HTR-8/SVneo (cell line): Measurements from ENCODE around the gene SLC25A38.
"Not testable (repeated sequence)": the region's sequence is repeated elsewhere in the genome, so short reads cannot be mapped to it uniquely, and the experiment has no call there.

Experiments
- DNase-seq: peaks from one replicate; pipeline ENCODE4 v3.0.0; 2011; ENCODE audit warnings: low spot score, mixed read lengths; ENCODE audit not compliant: insufficient read length
- FAIRE-seq: peaks from 2 replicates; lab custom pipeline; 2011; peaks lifted over from hg19 to GRCh38; lab: Jason Lieb, UNC

Gene SLC25A38

GRCh38 chr3:39406368-39407258 lies 23.4 kb downstream of the SLC25A38 start, which contains the start of gene RPSA:
Gene RPSA (plus strand): TSS chr3:39406720. CDS start chr3:39407654, 934 bp downstream.
- FAIRE-seq, result no peak
- peak; percentile 93 for DNase-seq

DNA sequence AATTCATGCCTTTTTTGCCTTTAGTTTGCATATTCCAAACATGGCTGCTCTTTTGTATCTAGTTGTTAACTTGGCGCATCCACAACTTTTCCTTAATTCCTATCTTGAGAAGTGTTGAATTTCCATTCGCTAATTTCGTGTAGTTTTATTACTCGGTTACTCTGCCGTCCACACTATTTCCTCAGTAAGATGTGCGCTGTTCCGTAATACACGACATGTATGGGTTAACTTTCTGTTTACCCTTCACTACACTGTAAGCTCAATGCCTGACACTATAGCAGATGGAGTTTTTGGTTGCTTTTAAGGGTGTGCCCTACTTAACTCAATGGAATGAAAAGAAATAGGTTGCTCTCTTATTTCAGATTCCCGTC lies 24.1 kb downstream of the SLC25A38 start:
- DNase-seq, result no peak
- no peak for FAIRE-seq

DNA sequence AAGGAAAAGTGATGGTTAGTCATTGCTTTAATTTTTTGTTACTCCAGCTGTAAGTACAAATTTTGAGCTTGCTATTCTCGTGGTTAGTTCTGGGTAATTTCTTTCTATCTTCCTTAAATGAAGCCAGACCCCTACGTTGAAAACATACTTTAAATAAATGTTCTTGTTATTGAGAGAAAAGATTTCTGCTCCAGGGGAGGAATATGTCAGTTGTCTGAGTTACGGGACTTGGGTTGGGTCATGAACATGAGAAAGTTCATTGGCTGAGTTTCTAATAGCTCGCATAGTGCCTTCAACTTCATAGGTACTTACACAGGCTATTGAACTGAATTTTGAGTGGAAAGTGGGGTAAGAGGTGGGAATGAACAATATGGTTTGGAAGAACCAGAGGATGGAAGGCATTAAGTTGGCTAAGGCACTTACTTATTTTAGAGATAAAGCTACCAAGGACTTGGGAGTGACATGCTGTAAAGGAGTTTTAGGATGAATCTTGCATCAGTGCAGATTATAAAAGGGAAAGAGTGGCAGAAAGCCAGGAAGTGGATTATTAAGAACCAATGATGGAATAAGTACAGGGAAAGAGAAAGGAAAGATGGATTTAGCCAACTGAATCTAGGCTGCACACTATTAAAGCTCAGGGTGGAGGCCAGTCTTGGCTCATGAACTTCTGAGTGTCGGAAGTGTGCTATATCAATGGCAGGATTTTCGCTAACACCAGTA lies 24.8 kb downstream of the SLC25A38 start:
- no peak for FAIRE-seq

DNA sequence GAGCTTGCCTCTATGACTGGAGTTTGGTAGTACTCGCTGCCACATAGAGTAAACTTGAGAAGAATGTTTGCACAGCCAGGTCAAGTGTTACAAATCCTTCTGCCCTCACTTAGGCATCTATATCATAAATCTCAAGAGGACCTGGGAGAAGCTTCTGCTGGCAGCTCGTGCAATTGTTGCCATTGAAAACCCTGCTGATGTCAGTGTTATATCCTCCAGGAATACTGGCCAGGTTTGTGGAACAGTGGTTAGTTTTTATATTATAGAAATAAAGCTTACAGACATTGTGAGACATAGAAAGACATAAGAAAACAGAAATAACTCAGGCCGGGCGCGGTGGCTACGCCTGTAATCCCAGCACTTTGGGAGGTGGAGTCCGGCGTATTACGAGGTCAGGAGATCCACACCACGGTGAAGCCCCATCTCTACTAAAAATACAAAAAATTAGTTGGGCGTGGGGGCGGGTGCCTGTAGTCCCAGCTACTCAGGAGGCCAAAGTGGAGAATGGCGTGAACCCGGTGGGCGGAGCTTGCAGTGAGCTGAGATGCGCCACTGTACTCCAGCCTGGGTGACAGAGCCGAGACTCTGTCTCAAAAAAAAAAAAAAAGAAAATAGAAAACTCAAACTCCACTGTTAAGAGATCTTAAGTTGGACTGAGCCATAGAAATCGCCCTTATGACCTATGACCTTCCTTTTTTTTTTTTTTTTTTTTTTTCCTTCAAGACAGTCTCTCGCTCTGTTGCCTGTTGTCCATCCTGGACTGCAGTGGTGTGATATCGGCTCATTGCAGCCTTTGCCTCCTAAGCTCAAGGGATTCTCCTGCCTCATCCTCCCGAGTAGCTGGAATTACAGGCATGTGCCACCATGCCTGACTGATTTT lies 25.6 kb downstream of the SLC25A38 start:
- FAIRE-seq, result no peak
- DNase-seq, result no peak

More for the DNA sequence above, 24.8 kb downstream of the SLC25A38 start:
- no peak for DNase-seq

GRCh38 chr3:39409514-39410136 lies 26.5 kb downstream of the SLC25A38 start:
- FAIRE-seq (no peak), DNase-seq (no peak)

- FAIRE-seq (no peak), DNase-seq (no peak)
These were observed 27.7 kb downstream of the SLC25A38 start for GRCh38 chr3:39410893-39411292.

GRCh38 chr3:39412668-39413260 lies 29.6 kb downstream of the SLC25A38 start:
- FAIRE-seq, result no peak
- DNase-seq, result no peak

DNA sequence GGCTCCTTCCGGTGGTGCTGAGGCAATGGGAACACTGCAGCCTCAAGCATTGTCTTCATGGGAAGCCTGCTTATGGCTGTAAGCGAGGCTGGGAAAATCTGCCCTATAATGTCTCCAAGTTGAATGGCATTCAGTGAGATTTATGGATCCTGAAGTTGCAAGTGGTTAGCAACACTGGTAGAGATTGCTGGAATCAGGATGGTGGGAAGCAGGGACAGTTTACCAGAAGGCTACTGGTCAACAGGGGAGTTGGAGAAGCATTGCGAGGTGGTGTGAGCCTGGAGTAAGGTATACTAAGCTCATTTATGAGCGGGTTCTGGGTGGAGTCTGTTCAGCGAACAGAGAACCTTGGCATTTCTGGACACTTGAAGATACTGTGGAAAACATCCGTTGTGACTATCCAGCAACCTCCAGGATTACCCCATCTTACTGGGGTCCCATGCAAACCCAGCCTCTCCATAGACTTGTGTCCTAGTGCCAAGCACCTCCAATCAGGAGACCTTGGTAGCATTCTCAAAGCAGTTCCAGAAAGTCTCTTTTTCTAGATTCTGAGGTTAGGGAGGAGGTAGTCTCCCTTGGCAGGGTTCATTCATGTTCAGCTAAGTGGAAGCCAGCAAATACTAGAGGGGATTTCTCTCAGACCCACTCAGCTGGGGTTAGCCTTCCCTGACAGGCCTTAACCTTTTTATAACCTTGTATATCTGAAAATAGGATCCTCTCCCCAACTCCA lies 30.7 kb downstream of the SLC25A38 start:
- FAIRE-seq (no peak), DNase-seq (no peak)

DNA sequence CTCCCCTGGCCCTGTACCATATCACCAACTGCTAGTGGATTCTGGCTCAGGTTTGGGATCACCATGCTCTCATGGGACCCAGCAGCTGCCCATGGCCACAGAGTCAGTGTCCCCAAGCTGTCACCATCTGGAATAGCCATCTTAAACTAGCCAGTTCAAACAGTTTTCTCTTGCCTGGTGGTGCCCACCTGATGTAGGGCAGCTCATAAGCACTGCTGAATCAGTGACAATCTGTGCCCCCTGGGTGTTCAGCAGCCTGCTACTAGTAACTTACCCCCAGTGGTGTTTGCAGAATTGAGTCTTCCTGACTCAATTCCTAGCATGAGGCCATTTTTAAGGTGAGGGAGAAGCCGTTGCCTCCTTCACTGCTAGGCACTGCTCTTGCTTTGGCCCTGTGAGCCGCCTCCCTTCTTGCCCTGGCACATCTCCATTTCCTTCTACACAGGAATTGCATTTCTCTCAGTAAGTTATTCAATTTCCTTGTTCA lies 31.3 kb downstream of the SLC25A38 start:
- DNase-seq (no peak), FAIRE-seq (no peak)

- not testable (repeated sequence) for FAIRE-seq, DNase-seq
These were observed 32.1 kb downstream of the SLC25A38 start for GRCh38 chr3:39415302-39415701.

GRCh38 chr3:39415983-39416382 lies 32.8 kb downstream of the SLC25A38 start:
- FAIRE-seq (no peak), DNase-seq (no peak)

GRCh38 chr3:39416998-39417397 lies 33.8 kb downstream of the SLC25A38 start:
- not testable (repeated sequence) for DNase-seq, FAIRE-seq

GRCh38 chr3:39418556-39419225 lies 35.5 kb downstream of the SLC25A38 start:
- DNase-seq, FAIRE-seq: not testable (repeated sequence)

- DNase-seq, result no peak
- FAIRE-seq, result no peak
These were observed 36.7 kb downstream of the SLC25A38 start for GRCh38 chr3:39419742-39420315.

- FAIRE-seq, result no peak
- DNase-seq, result no peak
These were observed 37.4 kb downstream of the SLC25A38 start for GRCh38 chr3:39420543-39420942.

- FAIRE-seq, result no peak
- no peak for DNase-seq
These were observed 40.3 kb downstream of the SLC25A38 start for GRCh38 chr3:39423436-39423970.

- DNase-seq (no peak), FAIRE-seq (no peak)
These were observed 43.1 kb downstream of the SLC25A38 start for GRCh38 chr3:39426312-39426711.
